HG02840 (cell line): Measurements from ENCODE around the gene WDPCP.
"Not testable (repeated sequence)": the region's sequence is repeated elsewhere in the genome, so short reads cannot be mapped to it uniquely, and the experiment has no call there.

Experiments used
- ATAC-seq: cut with Tn5 transposase; IDR thresholded peaks from one replicate; pipeline ENCODE4 v1.9.1; 2021; ENCODE audit warnings: mild to moderate bottlenecking, moderate library complexity, moderate number of reproducible peaks; ENCODE audit not compliant: unreplicated experiment, low FRiP score

The WDPCP gene

GRCh38 chr2:63378589-63378988 lies 209.7 kb downstream of the WDPCP start:
- no peak for ATAC-seq

GRCh38 chr2:63374341-63374740 lies 213.9 kb downstream of the WDPCP start:
- no peak for ATAC-seq

GRCh38 chr2:63372549-63372948 lies 215.7 kb downstream of the WDPCP start:
- no peak for ATAC-seq

- ATAC-seq, result no peak
Measured at GRCh38 chr2:63369146-63369545, 219.1 kb downstream of the WDPCP start.

GRCh38 chr2:63364866-63365265 lies 223.4 kb downstream of the WDPCP start:
- ATAC-seq, result no peak

GRCh38 chr2:63357722-63358121 lies 230.6 kb downstream of the WDPCP start:
- not testable (repeated sequence) for ATAC-seq

GRCh38 chr2:63347361-63347760 lies 240.9 kb downstream of the WDPCP start:
- ATAC-seq, result no peak

- no peak for ATAC-seq
Measured at GRCh38 chr2:63346411-63346810, 241.9 kb downstream of the WDPCP start.

- ATAC-seq, result no peak
Measured at GRCh38 chr2:63345285-63345633, 243.0 kb downstream of the WDPCP start.

- no peak for ATAC-seq
Measured at GRCh38 chr2:63344575-63345284, 243.5 kb downstream of the WDPCP start.

- ATAC-seq, result no peak
Measured at GRCh38 chr2:63343397-63344109, 244.7 kb downstream of the WDPCP start.

- ATAC-seq, result no peak
Measured at GRCh38 chr2:63340443-63340842, 247.8 kb downstream of the WDPCP start.

- ATAC-seq, result no peak
Measured at GRCh38 chr2:63334910-63335309, 253.4 kb downstream of the WDPCP start.

GRCh38 chr2:63326473-63326872 lies 261.8 kb downstream of the WDPCP start:
- ATAC-seq, result no peak

GRCh38 chr2:63323662-63324061 lies 264.6 kb downstream of the WDPCP start:
- not testable (repeated sequence) for ATAC-seq

- not testable (repeated sequence) for ATAC-seq
Measured at GRCh38 chr2:63321973-63322372, 266.3 kb downstream of the WDPCP start.

- no peak for ATAC-seq
Measured at GRCh38 chr2:63320669-63321068, 267.6 kb downstream of the WDPCP start.

GRCh38 chr2:63310614-63311013 lies 277.7 kb downstream of the WDPCP start:
- ATAC-seq, result no peak

- no peak for ATAC-seq
Measured at GRCh38 chr2:63301481-63301880, 286.8 kb downstream of the WDPCP start.

- ATAC-seq, result no peak
Measured at GRCh38 chr2:63300835-63301234, 287.4 kb downstream of the WDPCP start.

GRCh38 chr2:63287956-63288355 lies 300.3 kb downstream of the WDPCP start:
- no peak for ATAC-seq

GRCh38 chr2:63286520-63286919 lies 301.8 kb downstream of the WDPCP start:
- ATAC-seq, result not testable (repeated sequence)
